ENCODE results near the gene SHISA5. TPM values are rescaled to one million over a fixed set of nuclear protein-coding genes. Genes with fewer than 3 reads are reported as not detected.

Gene SHISA5
- polyA plus RNA-seq, 1 donor, result 58.4 TPM

DNA sequence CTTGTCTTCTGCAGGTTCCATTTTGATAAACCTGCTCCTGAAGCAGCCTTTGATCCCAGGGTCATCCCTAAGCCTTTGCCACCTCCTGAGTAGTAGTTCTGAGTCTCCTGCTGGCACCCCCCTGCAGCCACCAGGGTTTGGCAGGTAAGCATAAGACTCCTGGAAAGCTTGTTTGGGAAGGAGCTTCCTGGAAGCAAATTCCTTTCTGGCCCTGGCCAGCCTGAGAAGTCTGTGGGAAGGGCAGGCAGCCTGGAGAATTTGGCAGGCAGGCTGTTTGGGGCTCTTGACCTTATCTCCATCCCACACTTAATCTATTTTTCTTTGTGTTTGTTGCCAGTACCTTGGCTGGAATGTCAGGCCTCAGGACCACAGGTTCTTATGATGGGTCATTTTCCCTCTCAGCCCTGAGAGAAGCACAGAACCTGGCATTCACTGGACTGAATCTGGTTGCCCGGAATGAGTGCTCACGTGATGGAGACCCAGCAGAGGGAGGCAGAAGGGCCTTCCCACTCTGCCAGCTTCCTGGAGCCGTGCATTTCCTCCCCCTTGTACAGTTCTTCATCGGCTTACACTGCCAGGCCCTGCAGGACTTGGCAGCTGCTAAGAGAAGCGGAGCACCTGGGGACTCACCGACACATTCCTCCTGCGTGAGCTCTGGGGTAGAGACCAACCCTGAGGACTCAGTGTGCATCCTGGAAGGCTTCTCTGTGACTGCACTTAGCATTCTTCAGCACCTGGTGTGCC lies 44.0 kb downstream of the SHISA5 start:
- DNase-seq (ENCODE audit: low read depth), result no peak

DNA sequence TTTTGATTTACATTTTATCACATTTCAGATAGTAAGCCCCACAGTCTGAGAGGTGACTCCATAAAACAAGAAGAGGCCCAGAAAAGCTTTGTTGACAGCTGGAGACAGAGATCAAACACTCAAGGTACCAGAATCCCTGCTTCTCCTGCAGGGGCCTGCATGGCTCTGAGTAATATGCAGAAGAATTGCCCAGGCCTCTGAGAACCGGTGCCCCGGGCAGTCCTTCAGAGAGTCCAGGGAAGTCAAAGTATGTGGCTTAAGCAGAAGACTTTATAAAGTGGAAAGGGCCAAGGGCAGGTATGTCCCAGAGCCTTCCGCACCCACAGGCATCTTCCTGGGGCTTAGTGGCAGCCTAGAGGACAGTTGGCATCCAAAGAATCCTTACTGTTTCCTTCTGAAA lies 44.6 kb downstream of the SHISA5 start:
- no peak for DNase-seq (ENCODE audit: low read depth)

DNA sequence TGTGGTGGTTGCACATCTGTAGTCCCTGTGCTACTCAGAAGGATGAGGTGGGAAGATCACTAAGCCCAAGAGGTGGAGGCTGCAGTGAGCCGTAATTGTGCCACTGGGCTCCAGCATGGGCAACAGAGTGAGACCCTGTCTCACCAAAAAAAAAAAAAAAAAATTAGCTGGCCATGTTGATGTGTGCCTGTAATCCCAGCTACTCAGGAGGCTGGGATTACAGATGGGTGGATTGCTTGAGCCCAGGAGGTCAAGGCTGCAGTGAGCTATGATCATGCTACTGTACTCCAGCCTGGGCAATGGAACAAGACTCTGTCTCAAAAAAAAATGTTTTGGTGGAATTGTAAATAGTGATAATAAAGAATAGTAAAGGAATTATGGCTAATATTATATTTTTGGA lies 47.5 kb downstream of the SHISA5 start:
- DNase-seq (ENCODE audit: low read depth), result no peak

DNA sequence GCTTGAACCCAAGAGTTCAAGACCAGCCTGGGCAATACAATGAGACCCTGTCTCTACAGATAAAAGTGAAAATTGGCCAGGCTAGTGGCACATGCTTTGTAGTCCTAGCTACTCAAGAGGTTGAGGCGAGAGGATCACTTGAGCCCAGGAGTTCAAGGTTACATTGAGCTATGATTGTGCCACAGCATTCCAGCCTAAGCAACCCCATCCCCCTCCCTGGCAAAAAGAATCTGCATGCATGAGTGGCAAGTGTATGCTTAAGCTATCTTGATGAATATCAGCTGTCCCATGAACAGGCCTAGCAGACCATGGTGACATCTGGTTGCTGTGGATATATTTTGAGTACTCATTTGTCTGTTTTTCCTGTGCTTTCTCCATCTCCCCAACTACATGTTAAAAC lies 52.7 kb downstream of the SHISA5 start:
- no peak for DNase-seq (ENCODE audit: low read depth)

DNA sequence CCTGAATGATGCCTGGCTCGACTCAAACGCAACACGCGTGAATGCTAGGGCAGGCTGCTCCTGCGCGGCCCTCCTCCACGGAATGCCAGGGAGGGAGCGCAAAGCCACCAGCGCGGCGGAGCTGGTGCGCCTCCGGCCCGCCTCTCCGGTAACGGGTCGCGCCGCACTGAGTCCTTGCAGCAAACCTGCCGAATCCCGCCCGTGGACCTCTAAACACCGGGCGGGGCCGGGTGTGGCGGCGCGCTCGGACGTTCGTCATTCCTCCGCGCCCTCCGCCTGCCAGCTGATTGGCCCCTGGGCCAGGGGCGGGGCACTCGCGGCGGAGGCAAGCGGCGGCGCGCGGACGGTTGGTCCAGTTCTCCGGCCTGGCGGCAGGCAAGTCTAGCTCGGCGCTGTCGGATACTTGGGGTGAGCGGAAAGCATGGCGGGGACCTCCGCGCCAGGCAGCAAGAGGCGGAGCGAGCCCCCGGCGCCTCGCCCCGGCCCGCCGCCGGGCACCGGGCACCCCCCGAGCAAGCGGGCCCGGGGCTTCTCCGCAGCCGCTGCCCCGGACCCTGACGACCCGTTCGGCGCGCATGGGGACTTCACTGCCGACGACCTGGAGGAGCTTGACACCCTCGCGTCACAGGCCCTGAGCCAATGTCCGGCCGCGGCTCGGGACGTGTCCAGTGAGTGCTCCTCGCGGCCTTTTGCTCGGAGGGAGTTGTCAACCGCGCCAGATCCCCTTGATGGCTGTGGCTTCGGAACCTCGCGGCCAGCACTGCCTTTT lies 57.4 kb downstream of the SHISA5 start, which contains the start of gene ATRIP:
TSS of gene ATRIP (plus strand) at position 313 of the 769 bp plus-strand sequence. CDS start at position 422, 109 bp downstream.
- DNase-seq (ENCODE audit: low read depth), result no peak

DNA sequence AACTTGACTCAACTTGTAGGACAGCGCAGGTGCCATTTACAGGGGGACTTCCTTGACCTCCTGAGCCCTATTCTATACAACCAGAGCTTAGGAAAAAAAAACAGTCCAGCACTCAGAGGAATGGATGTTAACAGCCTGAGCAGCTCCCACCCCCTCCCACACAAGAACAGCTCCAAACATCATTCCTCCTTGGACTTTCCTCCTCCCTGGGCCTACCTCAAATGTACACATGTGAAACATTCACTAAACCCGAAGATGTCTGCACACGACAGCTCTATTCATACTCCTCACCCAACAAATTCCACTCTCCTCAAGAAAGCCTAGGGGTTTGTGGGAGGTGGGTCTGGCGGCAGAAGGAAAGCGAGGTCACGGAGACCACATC lies 57.9 kb downstream of the SHISA5 start:
- no peak for DNase-seq (ENCODE audit: low read depth)

DNA sequence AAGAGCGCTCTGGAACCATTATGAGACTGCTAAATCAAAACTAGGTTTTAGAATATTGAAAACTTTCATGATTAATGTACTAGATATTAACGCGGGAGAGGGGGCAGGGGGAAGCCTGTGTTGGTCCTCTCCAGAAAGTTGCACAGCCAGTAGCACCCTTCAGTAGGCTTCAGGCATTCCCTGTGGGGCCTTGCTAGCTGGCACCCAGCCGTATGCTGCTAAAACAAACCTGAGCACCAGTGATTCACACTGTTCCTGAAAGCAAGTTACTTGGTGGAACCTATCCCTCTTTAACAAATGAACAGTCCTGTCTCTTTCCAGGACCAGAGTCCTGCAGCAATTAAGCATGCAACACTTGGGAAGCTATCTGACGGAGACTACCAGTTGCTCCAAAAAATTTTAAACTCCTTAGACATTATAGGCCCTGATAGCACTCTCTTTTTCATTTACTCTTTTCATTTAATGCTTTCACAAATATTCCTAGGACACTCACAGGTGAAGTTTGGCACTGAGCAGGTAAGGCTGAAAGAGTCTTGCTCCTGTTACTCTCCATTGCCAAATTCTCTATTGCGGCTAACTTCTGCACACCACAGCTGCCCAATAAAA lies 58.6 kb downstream of the SHISA5 start:
- DNase-seq (ENCODE audit: low read depth), result no peak

DNA sequence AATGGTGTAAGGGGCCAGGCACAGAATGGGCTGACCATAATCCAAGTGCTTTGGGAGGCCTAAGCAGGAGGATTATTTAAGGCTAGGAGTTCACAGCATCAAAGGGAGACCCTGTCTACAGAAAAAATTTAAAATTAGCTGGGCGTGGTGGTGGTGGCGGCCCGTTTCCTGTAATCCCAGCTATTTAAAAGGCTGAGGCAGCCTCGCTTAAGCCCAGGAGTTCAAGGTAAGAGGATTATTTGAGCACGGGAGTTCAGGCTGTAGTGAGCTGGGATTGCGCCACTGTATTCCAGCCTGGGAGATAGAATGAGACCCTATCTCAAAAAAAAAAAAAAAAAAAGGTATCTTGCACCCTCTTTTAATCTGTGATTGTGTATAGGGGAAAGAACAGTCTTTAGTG lies 62.0 kb downstream of the SHISA5 start:
- DNase-seq (ENCODE audit: low read depth), result no peak

DNA sequence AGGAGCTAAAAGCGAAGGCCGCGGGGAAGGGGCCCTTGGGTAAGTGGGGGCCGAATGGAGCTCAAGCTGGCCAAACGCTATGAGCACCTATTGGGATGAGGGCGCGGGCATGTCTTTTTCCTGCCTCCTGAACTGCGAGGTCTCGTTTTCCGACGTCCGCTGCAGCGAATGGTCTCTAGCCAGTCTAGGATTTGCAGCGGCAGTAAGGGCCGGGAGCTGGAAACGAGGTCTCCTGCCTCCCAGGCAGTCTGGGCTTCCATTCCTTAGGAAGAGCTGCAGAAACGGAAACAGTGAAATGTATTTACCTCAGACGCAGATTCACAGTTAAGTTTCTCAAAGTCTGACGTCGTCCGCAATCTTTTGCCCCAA lies 63.4 kb downstream of the SHISA5 start:
- DNase-seq (ENCODE audit: low read depth), result no peak

DNA sequence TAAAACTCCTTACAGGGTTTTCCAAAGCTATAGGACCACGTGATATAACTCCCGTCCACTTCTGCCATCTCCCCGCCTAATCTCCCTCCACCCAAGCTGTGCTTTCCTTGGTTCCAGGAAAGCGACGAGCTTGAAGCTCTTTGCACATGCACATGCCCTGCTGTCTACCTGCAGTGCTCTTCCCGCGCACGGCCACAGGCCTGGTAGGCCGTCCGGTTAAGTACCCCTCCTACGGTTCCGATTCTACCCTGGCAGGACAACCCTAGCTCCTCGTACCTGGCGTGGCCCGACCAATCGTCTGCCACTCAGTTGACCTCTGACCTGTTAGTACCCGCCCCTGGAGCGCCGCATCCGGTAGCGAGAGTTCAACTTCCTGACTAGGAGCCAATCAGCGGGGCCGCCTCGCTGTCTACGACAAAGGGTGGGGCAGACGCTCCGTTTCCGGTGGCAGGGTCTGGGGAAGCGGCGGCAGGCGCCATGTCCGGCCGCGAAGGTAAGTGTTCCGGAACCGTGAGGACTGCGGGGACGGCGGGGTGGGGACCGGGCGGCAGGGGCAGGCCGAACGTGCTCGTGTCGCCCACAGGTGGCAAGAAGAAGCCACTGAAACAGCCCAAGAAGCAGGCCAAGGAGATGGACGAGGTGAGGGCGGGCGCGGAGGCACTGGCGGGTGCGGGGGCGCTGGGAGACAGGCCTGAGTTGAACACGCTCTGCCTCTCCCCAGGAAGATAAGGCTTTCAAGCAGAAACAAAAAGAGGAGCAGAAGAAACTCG lies 64.0 kb downstream of the SHISA5 start, which contains the start of the genes CCDC51 and TMA7:
TSS of gene CCDC51 (minus strand) at position 300 of the 770 bp plus-strand sequence. CDS start 4,991 bp downstream, outside the sequence.
TSS of gene TMA7 (plus strand) at position 438 of the 770 bp plus-strand sequence. CDS start at position 478, 40 bp downstream.
- peak; percentile 86 for DNase-seq (ENCODE audit: low read depth)

DNA sequence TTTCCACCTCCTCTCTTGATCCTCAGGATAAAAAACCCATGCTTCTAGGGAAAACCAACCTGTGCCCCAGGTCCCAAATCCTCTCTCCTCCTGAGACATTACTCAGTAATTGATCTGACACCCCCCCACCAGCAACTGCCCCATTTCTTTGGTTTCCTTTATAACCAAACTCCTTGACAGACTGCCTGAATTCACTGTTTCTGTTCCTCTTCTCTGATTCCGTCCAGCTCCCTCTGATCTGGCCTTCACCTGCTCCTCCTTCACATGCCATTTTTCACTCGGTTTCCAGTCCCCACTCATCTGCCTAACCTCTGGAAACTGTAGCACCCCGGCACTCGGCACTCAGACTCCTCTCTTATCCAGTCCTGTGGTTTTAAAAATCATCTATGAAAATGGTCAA lies 66.2 kb downstream of the SHISA5 start:
- DNase-seq (ENCODE audit: low read depth), result no peak

DNA sequence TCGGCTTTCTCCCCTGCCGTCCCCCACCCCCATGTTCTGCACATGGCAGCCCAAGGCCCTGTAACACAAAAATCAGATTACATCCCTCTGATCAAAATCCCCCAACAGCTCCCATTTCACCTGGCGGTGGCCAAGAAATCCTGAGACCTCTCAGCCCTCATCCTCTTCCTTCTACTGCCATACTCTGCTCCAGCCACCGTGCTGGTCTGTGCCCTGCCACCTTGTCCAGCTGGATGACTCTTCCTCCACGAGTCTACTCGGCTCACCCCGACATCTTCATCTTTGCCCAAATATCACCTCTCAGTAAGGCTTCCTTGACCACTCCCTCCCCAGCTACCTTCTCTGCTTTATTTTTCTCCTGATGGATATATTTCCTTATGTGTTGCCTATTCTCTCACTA lies 67.1 kb downstream of the SHISA5 start:
- no peak for DNase-seq (ENCODE audit: low read depth)

DNA sequence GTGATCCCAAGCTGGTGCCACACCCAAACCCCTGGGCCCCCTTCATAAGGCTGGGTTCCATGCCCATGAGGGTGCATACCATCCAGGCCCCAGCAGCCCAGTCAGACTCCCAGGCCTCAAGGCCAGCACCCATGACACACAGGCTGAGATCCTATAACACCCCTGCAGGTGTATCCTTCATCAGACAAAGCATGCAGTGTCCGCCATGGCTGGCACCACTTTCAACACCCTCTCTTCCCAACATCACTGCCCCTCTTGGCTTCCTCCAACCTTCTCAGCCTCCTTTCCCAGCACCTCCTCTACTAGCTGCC lies 67.5 kb downstream of the SHISA5 start:
- DNase-seq (ENCODE audit: low read depth), result no peak

DNA sequence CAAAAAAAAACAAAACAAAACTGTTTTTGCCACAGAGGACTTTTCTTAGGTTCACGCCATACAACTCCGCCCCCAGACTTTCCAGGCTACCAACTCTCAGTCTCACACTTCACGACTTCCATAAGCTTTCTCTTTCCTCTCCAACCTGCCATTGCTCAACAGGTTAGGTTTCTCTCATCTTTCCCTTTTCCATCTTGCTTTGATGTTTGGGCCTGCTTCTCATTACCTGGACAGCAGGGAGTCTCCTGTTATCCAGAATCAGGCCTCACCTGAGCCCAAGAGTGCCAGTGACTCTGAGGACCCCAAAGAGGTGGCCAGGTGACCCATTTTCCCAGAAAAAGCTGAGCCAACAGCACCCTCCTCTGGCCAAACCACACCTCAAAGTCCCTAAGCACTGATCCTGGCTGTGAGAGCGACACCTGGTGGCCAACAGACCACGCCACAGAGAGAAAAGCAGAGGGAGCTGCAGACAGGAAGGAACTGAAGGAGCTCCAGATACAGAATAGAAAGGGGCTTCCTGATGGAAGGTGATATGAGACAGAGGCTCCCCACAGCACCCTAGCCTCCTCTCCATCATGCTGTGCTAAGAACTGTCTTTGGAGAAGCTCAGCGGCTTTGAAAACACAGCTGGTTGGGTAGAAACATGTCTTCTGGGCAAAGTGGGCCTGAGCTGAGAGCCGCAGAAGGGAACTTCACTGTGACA lies 68.0 kb downstream of the SHISA5 start:
- DNase-seq (ENCODE audit: low read depth), result peak; percentile 57

DNA sequence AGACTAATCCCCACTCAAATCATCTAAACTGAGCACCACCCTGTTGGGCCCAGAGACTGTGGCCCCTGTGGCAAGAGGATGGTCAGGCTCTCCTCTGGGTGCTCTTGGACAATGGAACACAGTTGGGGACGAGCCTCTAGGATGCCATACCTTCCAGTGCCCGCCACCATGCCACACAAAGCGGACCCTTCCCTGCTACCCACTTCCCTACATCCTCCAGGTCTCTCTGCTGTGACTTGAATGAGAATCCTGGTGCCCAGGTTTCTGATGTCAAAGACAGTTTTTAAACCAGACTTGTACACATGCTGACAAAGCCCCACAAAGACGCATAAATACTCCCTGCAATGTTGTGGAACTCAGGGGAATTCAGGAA lies 68.8 kb downstream of the SHISA5 start:
- DNase-seq (ENCODE audit: low read depth), result no peak

DNA sequence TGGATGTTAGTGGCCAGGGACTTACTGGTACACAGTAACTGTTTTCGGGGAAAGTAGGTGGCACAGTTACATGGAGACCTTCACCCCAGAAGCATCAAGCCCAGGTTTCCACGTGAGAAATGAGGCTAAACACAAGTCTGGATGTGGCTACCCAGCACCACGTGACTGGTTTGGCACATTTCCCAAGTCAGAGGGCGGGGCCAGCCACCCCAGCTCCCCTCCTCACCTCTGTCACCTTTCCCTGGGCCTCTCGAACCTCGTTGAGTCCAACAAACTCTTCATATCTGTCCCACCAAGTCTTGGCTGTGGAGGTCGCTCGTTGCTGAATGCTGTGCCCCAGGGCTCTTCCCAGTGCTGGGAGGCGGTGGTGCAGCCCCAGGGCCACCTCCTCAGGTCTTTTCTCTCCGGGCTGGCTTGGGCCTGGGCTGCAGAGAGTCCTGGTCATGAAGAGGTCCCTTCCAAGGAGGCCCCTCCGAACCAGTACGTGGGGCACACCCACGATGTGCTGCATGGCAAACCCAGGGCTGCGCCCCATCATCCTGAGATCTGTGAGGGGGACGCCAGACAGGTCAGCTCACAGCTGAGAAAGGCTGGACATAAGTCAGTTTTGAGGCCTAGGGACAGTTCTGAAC lies 69.3 kb downstream of the SHISA5 start:
- DNase-seq (ENCODE audit: low read depth), result no peak

DNA sequence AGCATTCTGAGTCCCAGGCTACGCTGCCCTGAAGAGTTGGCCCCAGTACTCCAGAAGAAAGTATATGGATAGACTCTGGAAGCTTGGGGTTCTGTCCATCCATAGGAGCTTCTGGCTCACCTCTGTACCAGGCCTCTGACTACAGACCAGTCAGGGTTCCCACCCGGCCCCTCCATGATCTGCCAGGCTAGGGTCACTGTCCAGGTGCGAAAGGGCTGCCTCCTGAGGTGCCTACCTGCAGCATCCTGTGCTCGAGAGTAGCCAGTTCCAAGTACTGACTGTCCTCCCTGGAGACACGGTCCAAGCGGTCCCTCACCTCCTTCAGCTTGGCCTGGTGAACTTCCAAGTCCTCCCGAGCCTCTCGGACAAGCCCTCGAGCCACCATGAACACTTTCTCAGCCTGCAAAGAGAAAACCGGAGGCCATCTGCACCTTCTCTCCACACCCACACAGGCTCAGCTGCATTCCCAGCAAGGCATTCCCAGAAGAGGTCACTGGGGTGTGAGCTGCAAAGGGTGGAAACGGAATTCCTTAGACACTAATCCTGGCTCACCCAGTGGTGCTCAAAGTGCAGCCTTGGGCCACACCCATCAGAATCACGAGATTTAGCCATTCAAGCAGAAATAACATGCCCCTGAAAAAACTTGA lies 70.4 kb downstream of the SHISA5 start:
- no peak for DNase-seq (ENCODE audit: low read depth)

DNA sequence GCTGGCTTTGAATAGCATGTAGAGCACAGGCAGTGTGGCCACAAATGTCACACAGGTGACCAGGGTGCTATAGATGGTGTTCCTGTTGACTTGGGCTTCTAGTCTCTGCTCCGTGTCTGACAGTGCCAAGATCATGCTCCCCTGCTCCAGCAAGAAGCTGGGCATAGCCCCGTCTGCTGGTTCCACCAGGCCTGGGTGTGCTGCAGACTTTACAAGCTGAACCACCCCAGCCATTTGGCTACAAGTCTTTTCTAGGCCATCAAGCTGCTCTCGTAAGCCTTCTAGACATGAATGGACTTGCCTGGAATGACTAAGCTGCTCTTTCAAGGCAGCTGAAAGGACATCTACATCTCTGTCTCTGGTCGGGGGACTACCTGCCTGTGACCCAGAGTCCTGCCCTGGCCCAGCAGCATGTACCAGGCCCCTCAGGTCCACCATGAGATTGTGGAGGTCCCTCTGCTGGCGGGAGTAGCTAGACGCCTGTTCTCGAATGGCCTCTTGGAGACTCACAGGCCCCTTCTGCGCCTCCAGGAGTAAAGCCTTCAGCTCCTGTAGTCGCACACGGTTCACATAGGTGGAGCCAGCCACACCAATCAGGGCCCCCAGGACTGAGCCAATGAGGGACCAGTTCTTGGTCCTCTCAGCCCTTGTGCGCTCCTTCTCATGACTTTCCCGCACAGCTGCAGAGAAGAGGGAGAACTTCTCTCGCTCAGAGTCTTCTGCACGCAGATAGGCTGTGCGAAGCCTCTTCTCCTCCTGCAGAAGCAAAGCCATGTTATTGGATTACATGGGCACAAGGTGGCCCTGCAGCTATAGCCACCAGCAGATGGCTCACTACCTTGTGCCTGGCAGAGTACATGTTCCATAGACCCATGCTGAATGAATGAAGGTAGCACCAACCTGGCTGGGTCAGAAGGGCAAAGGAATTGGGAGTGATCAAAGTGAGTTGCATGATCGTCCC lies 71.3 kb downstream of the SHISA5 start:
- DNase-seq (ENCODE audit: low read depth), result no peak
